BJ (cell line): ENCODE results near the gene IMP3. TPM values are rescaled to one million over a fixed set of nuclear protein-coding genes. Genes with fewer than 3 reads are reported as not detected.

Experiments used
- CTCF ChIA-PET: fragments of 350-600 bp; formaldehyde crosslinking; extraction: SDS; loops from one replicate; lab custom pipeline; 2021; ENCODE audit warnings: antibody characterized with exemption, inconsistent platforms; lab: Yijun Ruan, JAX
- POLR2A ChIA-PET: fragments of 300-600 bp; sonication (Branson Sonifier 250); formaldehyde crosslinking; extraction: SDS; loops from one replicate; lab custom pipeline; 2021; ENCODE audit warnings: antibody characterized with exemption; lab: Charles Lee
- DNase-seq: peaks from one replicate; pipeline ENCODE4 v3.0.0-alpha.2; 2011; ENCODE audit warnings: low read depth
- H3K27me3 ChIP-seq: 2 replicates; pipeline ENCODE4 v1.6.0; 2011; ENCODE audit warnings: low read length; ENCODE audit not compliant: control insufficient read depth, insufficient read depth
- H3K36me3 ChIP-seq: 2 replicates; pipeline ENCODE4 v1.5.1; 2011; ENCODE audit warnings: low read length; ENCODE audit not compliant: control insufficient read depth, insufficient read depth
- H3K4me3 ChIP-seq: 2 replicates; pipeline ENCODE4 v1.5.1; 2011; ENCODE audit warnings: low read depth, mild to moderate bottlenecking, control low read depth, low read length
- CTCF ChIP-seq: IDR thresholded peaks from 2 replicates; pipeline ENCODE4 v1.5.1; 2011; ENCODE audit warnings: low read depth, mild to moderate bottlenecking, control low read depth, inconsistent platforms, low read length, moderate library complexity; ENCODE audit not compliant: insufficient read depth
- polyA plus RNA-seq: library from polyadenylated mRNA; depleted of rRNA; stranded (reverse); fragments of >200 nt; gene quantifications from 2 replicates; pipeline ENCODE4 v1.2.3, GENCODE V29; 2011

Gene IMP3
- polyA plus RNA-seq, 1 experiment: 37.6 TPM

GRCh38 chr15:75655931-75656330 is 15.9 kb upstream of the IMP3 start:
- Histone ChIP-seq H3K4me3 (no peak overlapping the region), H3K36me3 (peaks cover 19% of the 10 kb centered on the region), H3K27me3 (no peaks in the 10 kb centered on the region)
- POLR2A ChIA-PET: no interaction called here
- TF ChIP-seq CTCF: no peak
- no peak for DNase-seq
- CTCF ChIA-PET: interaction anchor here (1.0 kb wide), 1 partner anchor 14 kb away, joined by 3 read pairs; no protein-coding TSS in a partner anchor

GRCh38 chr15:75654201-75654907 is 14.3 kb upstream of the IMP3 start:
- no peak for TF ChIP-seq CTCF
- H3K36me3 ChIP-seq: peaks cover 26% of the 10 kb centered on the region
- ChIA-PET POLR2A (no interaction called here), CTCF (no interaction called here)
- DNase-seq: no peak
- H3K4me3 ChIP-seq: no peak overlapping the region
- H3K27me3 ChIP-seq: no peaks in the 10 kb centered on the region

GRCh38 chr15:75653347-75653913 is 13.4 kb upstream of the IMP3 start:
- ChIA-PET CTCF (interaction anchor here (1.0 kb wide), 1 partner anchor 33 kb away, joined by 3 read pairs; no protein-coding TSS in a partner anchor), POLR2A (interaction anchor here (0.7 kb wide), 1 partner anchor 21 kb away, joined by 3 read pairs; no protein-coding TSS in a partner anchor)
- H3K27me3 ChIP-seq: no peaks in the 10 kb centered on the region
- DNase-seq: no peak
- TF ChIP-seq CTCF: no peak
- no peak overlapping the region for H3K4me3 ChIP-seq
- H3K36me3 ChIP-seq: peaks cover 26% of the 10 kb centered on the region

- Histone ChIP-seq H3K4me3 (peak overlapping the region; percentile 77), H3K27me3 (no peaks in the 10 kb centered on the region), H3K36me3 (peaks cover 18% of the 10 kb centered on the region)
- ChIA-PET CTCF (interaction anchor here (0.6 to 1.2 kb wide), 2 partner anchors 34 kb away, joined by 3 to 5 read pairs; no protein-coding TSS in a partner anchor), POLR2A (interaction anchor here (0.7 kb wide), 1 partner anchor 31 kb away, joined by 5 read pairs; no protein-coding TSS in a partner anchor)
- TF ChIP-seq CTCF: no peak
- no peak for DNase-seq
Observed at GRCh38 chr15:75651810-75652543, 12.0 kb upstream of the IMP3 start.
